MM.1S (cell line): ENCODE measurements around the gene RFC1.
"Not testable (repeated sequence)": the region's sequence is repeated elsewhere in the genome, so short reads cannot be mapped to it uniquely, and the experiment has no call there.

Source experiments
- DNase-seq: peaks from one replicate; pipeline ENCODE4 v3.0.0-alpha.2; 2015
- H2AFZ ChIP-seq: fragments of 300-600 bp; sonication (generic); 2 replicates; pipeline ENCODE4 v1.6.0; 2016; ENCODE audit warnings: antibody characterized with exemption, low read length
- H3F3A ChIP-seq: fragments of 300-600 bp; sonication (generic); 2 replicates; pipeline ENCODE4 v1.6.1; 2016; ENCODE audit warnings: mild to moderate bottlenecking, antibody characterized with exemption, low read length, moderate library complexity, mixed read lengths; ENCODE audit not compliant: insufficient read depth
- H3K27ac ChIP-seq: fragments of 300-600 bp; sonication (generic); 2 replicates; pipeline ENCODE4 v1.5.1; 2016; ENCODE audit warnings: mild to moderate bottlenecking, low read length
- H3K27me3 ChIP-seq: fragments of 300-600 bp; sonication (generic); replicated peaks from 2 replicates; pipeline ENCODE4 v1.6.0; 2016; ENCODE audit warnings: low read length; ENCODE audit not compliant: insufficient read depth
- H3K36me3 ChIP-seq: fragments of 300-600 bp; sonication (generic); replicated peaks from 2 replicates; pipeline ENCODE4 v1.6.1; 2016; ENCODE audit warnings: mild to moderate bottlenecking, low read length, mixed read lengths; ENCODE audit not compliant: insufficient read depth
- H3K4me1 ChIP-seq: fragments of 300-600 bp; sonication (generic); 2 replicates; pipeline ENCODE4 v1.6.1; 2016; ENCODE audit warnings: low read length, mixed read lengths
- H3K4me2 ChIP-seq: fragments of 300-600 bp; sonication (generic); 2 replicates; pipeline ENCODE4 v1.6.0; 2016; ENCODE audit warnings: low read depth, low read length
- H3K4me3 ChIP-seq: fragments of 300-600 bp; sonication (generic); 2 replicates; pipeline ENCODE4 v1.5.1; 2016; ENCODE audit warnings: low read length, mixed read lengths
- H3K79me2 ChIP-seq: fragments of 300-600 bp; sonication (generic); 2 replicates; pipeline ENCODE4 v1.6.1; 2016; ENCODE audit warnings: mixed run types, low read length, mixed read lengths
- H3K9ac ChIP-seq: fragments of 300-600 bp; sonication (generic); 2 replicates; pipeline ENCODE4 v1.6.1; 2016; ENCODE audit warnings: low read length, mixed read lengths
- H3K9me2 ChIP-seq: fragments of 300-600 bp; sonication (generic); replicated peaks from 2 replicates; pipeline ENCODE4 v1.6.1; 2016; ENCODE audit warnings: mild to moderate bottlenecking, low read length, mixed read lengths; ENCODE audit not compliant: insufficient read depth
- H3K9me3 ChIP-seq: fragments of 300-600 bp; sonication (generic); replicated peaks from 2 replicates; pipeline ENCODE4 v1.6.1; 2016; ENCODE audit warnings: mild to moderate bottlenecking, low read length, mixed read lengths; ENCODE audit not compliant: insufficient read depth
- H4K20me1 ChIP-seq: fragments of 300-600 bp; sonication (generic); 2 replicates; pipeline ENCODE4 v1.6.1; 2016; ENCODE audit warnings: mild to moderate bottlenecking, low read length, moderate library complexity, mixed read lengths; ENCODE audit not compliant: insufficient read depth
- EZH2 ChIP-seq: fragments of 300-600 bp; sonication (generic); optimal IDR thresholded peaks from 2 replicates; pipeline ENCODE3; 2017; ENCODE audit warnings: low read depth, mild to moderate bottlenecking, antibody characterized with exemption, low read length, mixed read lengths
- EZH2phosphoT487 ChIP-seq: fragments of 300-600 bp; sonication (generic); IDR thresholded peaks from 2 replicates; pipeline ENCODE4 v1.6.1; 2018; ENCODE audit warnings: antibody characterized with exemption, low read length
- TF ChIP-seq, protein P1 (sequence below): fragments of 300-600 bp; sonication (generic); IDR thresholded peaks from 2 replicates; pipeline ENCODE4 v1.5.1; 2016; ENCODE audit warnings: antibody characterized with exemption, low read length, mixed read lengths

Gene RFC1

DNA sequence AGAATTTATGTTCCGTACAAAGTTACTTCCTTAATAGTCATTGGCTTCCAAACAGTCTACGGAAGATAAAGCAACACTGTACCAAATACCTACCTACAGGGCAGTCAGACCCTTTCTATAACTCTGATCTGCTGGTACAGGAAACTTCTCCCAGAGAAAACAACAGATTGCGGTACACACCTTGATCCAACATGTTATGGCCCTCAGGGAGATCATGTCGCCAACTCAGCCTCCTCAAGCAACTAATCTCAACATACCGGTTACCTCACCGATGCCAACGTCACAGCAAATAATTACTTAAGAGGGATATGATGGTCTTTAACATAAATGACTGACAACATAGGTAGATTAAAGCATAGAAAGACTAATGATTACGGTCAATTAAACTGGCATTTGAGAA lies 70.4 kb downstream of the RFC1 start:
- H3K9me3 ChIP-seq = no peaks in the 10 kb centered on the region
- no peak overlapping the region for H3K9ac ChIP-seq
- H3K27ac ChIP-seq = no peak overlapping the region
- H2AFZ ChIP-seq = no peak overlapping the region
- DNase-seq = no peak
- no peaks in the 10 kb centered on the region for H3K9me2 ChIP-seq
- H3K4me2 ChIP-seq = no peak overlapping the region
- H3K27me3 ChIP-seq = no peaks in the 10 kb centered on the region
- peaks cover 13% of the 10 kb centered on the region; the same call in 1 of the 2 replicates for H3K36me3 ChIP-seq
- H3K4me3 ChIP-seq = no peak overlapping the region
- H3F3A ChIP-seq = no peaks in the 10 kb centered on the region
- H3K79me2 ChIP-seq = no peaks in the 10 kb centered on the region
- no peaks in the 10 kb centered on the region for H4K20me1 ChIP-seq
- no peaks in the 10 kb centered on the region for H3K4me1 ChIP-seq
- TF ChIP-seq EZH2phosphoT487 = no peak

DNA sequence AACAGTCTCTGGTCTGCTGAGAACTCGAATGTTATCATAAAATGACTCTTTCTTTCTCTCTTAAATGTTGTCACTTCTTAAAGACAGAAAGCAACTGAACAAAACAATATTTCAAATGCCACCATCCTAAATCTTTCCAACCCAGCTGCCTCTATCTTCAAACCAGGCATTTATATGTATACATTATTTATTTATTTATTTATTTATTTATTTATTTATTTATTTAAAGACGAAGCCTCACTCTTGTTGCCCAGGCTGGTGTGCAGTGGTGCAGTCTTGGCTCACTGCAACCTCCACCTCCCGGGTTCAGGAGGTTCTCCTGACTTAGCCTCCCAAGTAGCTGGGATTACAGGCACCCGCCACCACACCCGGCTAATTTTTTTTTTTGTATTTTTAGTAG lies 73.7 kb downstream of the RFC1 start:
- H3K27me3 ChIP-seq, H3K4me1 ChIP-seq, H3K27ac ChIP-seq, DNase-seq, H3F3A ChIP-seq, H3K9ac ChIP-seq, H3K4me2 ChIP-seq, H3K79me2 ChIP-seq, H3K9me2 ChIP-seq, H4K20me1 ChIP-seq, H3K9me3 ChIP-seq, H3K4me3 ChIP-seq, H2AFZ ChIP-seq: not testable (repeated sequence)
- peaks cover 21% of the 10 kb centered on the region; the same call in 1 of the 2 replicates for H3K36me3 ChIP-seq

GRCh38 chr4:39291686-39292085 lies 74.5 kb downstream of the RFC1 start:
- no peak overlapping the region for H2AFZ ChIP-seq
- no peaks in the 10 kb centered on the region for H3K4me1 ChIP-seq
- H3K79me2 ChIP-seq = no peaks in the 10 kb centered on the region
- no peaks in the 10 kb centered on the region for H3K9me3 ChIP-seq
- no peak overlapping the region for H3K4me3 ChIP-seq
- TF ChIP-seq EZH2 = no peak
- TF ChIP-seq, protein P1, sequence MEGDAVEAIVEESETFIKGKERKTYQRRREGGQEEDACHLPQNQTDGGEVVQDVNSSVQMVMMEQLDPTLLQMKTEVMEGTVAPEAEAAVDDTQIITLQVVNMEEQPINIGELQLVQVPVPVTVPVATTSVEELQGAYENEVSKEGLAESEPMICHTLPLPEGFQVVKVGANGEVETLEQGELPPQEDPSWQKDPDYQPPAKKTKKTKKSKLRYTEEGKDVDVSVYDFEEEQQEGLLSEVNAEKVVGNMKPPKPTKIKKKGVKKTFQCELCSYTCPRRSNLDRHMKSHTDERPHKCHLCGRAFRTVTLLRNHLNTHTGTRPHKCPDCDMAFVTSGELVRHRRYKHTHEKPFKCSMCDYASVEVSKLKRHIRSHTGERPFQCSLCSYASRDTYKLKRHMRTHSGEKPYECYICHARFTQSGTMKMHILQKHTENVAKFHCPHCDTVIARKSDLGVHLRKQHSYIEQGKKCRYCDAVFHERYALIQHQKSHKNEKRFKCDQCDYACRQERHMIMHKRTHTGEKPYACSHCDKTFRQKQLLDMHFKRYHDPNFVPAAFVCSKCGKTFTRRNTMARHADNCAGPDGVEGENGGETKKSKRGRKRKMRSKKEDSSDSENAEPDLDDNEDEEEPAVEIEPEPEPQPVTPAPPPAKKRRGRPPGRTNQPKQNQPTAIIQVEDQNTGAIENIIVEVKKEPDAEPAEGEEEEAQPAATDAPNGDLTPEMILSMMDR = no peak
- TF ChIP-seq EZH2phosphoT487 = no peak
- no peaks in the 10 kb centered on the region for H3F3A ChIP-seq
- H3K9me2 ChIP-seq = no peaks in the 10 kb centered on the region
- no peak overlapping the region for H3K4me2 ChIP-seq
- no peak overlapping the region for H3K9ac ChIP-seq
- no peak for DNase-seq
- no peaks in the 10 kb centered on the region for H4K20me1 ChIP-seq
- H3K36me3 ChIP-seq = peaks cover 21% of the 10 kb centered on the region; the same call in 1 of the 2 replicates
- no peaks in the 10 kb centered on the region for H3K27me3 ChIP-seq
- no peak overlapping the region for H3K27ac ChIP-seq

DNA sequence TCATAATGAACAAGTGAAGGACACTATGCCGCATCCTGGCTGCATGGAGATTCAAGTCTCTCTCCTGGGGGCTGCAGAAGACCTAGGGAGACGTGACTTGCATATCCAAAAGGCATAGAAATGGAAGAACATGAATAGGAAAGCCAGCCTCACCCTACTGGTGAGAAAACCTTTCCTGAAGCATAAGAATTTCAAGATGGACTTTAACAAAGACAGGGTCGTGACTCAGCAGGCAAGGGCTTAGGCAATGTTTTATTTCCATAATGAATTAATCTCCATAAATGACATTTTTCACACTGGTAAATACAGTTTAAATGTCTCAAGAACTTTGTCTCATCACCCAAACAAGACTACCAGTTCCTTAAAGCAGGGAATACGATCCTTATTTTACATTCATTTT lies 78.9 kb downstream of the RFC1 start:
- no peak overlapping the region for H3K27ac ChIP-seq
- TF ChIP-seq EZH2phosphoT487 = no peak
- no peak for TF ChIP-seq EZH2
- TF ChIP-seq, protein P1 = no peak
- no peak overlapping the region for H3K9ac ChIP-seq
- H3F3A ChIP-seq = no peaks in the 10 kb centered on the region
- DNase-seq = no peak
- no peak overlapping the region for H3K4me2 ChIP-seq
- H3K4me3 ChIP-seq = no peak overlapping the region
- peaks cover 16% of the 10 kb centered on the region; the same call in 1 of the 2 replicates for H3K36me3 ChIP-seq
- no peaks in the 10 kb centered on the region for H3K79me2 ChIP-seq
- no peaks in the 10 kb centered on the region for H3K9me2 ChIP-seq
- no peaks in the 10 kb centered on the region for H4K20me1 ChIP-seq
- no peak overlapping the region for H2AFZ ChIP-seq
- no peaks in the 10 kb centered on the region for H3K27me3 ChIP-seq
- H3K9me3 ChIP-seq = no peaks in the 10 kb centered on the region
- no peaks in the 10 kb centered on the region for H3K4me1 ChIP-seq
